ENCODE results near the gene SNX25.
"Not testable (repeated sequence)": the region's sequence is repeated elsewhere in the genome, so short reads cannot be mapped to it uniquely, and the experiment has no call there.

SNX25 gene

DNA sequence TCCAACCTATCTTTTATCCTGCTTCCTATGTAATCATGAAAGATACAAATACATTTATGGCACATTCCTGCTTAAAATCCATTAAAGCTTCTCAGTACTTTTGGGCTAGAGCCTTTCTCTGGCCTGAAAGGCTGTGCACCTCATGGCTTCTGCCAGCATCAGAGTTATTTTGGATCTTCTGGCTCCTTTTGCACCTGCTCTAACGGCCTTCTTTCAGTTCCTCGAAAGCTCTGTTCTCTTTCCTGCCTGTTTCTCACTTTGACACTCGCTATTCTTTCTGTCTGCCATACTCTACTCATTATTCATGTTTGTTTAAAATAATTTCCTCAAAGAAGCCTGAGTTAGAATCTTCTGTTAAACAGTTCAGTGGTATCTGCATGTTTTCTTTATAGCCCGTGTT is 100.4 kb downstream of the SNX25 start:
- TF ChIP-seq, protein P1, sequence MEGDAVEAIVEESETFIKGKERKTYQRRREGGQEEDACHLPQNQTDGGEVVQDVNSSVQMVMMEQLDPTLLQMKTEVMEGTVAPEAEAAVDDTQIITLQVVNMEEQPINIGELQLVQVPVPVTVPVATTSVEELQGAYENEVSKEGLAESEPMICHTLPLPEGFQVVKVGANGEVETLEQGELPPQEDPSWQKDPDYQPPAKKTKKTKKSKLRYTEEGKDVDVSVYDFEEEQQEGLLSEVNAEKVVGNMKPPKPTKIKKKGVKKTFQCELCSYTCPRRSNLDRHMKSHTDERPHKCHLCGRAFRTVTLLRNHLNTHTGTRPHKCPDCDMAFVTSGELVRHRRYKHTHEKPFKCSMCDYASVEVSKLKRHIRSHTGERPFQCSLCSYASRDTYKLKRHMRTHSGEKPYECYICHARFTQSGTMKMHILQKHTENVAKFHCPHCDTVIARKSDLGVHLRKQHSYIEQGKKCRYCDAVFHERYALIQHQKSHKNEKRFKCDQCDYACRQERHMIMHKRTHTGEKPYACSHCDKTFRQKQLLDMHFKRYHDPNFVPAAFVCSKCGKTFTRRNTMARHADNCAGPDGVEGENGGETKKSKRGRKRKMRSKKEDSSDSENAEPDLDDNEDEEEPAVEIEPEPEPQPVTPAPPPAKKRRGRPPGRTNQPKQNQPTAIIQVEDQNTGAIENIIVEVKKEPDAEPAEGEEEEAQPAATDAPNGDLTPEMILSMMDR (IDR thresholded peaks at IDR 0.05; ENCODE audit: low read depth, low read length, missing control alignments), result no peak
- H3K4me3 ChIP-seq (ENCODE audit: low read depth, low read length), result no peak overlapping the region
- DNase-seq (ENCODE audit: low read depth), result peak; percentile 81

DNA sequence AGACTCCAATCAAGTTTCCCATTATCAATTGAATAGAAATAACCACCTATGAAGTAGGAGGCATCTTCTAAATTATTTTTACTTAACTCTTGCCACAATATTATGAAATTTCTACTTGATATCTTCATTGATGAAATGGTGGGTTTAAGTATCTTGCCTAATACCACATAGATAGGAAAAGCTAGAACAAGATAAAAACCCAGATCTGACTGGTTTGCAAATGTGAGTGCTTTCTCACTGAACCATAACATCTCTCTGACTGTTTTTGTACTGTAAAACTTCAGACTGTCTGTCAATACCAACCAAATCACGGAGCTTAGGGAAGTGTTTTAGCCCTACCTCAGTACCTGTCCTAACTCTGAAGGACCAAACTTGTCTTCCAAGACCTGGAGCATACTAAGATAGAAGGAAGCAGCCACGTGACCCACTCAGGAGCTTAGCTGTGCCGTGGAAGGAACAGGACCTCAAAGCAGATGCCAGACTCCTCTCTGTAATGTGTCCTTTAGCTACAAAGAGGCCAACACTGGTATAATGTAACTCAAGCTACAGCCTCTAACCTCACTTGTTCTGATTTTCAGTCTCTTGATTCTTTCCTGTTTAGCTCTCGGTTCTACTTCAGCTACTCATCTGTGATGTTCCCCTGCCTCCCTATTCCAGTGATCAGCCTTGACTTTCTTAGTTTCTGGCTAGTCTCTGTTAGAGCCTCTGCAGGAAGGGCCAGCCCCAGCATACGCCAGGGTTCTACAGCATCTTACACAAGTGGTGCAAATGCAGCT is 101.9 kb downstream of the SNX25 start:
- no peak overlapping the region for H3K4me3 ChIP-seq (ENCODE audit: low read depth, low read length)
- peak; percentile 50 for DNase-seq (ENCODE audit: low read depth)
- TF ChIP-seq, protein P1 (IDR thresholded peaks at IDR 0.05; ENCODE audit: low read depth, low read length, missing control alignments), result no peak

DNA sequence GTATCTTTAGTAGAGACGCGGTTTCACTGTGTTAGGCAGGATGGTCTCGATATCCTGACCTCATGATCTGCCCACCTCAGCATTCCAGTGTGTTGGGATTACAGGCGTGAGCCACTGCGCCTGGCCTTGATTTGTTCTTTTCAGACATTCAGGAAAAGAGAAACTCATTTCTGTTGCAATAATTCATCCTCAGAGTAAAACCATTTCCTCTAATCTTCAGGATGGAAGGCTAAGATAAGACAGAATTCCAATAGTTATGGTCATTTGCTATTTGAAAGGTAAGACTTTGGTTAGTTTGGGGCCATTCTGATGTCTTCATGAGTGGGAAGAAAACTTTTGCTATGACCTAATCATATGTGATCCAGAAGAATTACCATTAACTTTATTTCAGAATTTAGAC is 103.3 kb downstream of the SNX25 start:
- no peak for DNase-seq (ENCODE audit: low read depth)
- TF ChIP-seq, protein P1 (IDR thresholded peaks at IDR 0.05; ENCODE audit: low read depth, low read length, missing control alignments), result no peak
- H3K4me3 ChIP-seq (ENCODE audit: low read depth, low read length), result no peak overlapping the region

DNA sequence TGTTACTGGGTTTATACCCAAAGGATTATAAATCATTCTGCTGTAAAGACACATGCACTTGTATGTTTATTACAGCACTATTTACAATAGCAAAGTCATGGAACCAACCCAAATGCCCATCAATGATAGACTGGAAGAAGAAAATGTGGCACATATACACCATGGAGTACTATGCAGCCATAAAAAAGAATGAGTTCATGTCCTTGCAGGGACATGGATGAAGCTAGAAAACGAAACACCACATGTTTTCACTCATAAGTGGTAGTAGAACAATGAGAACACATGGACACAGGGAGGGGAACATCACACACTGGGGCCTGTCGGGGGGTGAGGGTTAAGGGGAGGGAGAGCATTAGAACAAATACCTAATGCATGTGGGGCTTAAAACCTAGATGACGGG is 108.1 kb downstream of the SNX25 start:
- H3K4me3 ChIP-seq (ENCODE audit: low read depth, low read length); DNase-seq (ENCODE audit: low read depth): not testable (repeated sequence)

DNA sequence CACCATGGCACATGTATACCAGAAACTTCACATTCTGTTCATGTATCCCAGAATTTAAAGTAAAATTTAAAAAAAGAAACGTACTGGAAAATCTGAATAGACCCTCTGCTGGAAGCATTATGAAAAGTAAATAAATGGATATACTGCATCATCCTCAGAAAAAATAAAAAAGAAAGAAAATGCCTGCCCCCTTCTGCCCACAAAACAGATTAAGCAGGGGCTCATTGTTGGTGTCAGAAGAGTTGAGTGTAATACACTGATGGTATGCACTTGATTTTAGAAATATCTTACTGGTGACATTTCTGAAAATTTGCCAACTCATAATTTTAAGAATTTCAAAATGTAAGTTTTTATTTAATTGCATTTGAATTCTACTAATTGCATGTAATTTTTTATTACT is 108.5 kb downstream of the SNX25 start:
- TF ChIP-seq, protein P1 (IDR thresholded peaks at IDR 0.05; ENCODE audit: low read depth, low read length, missing control alignments), result no peak
- DNase-seq (ENCODE audit: low read depth), result no peak
- no peak overlapping the region for H3K4me3 ChIP-seq (ENCODE audit: low read depth, low read length)

DNA sequence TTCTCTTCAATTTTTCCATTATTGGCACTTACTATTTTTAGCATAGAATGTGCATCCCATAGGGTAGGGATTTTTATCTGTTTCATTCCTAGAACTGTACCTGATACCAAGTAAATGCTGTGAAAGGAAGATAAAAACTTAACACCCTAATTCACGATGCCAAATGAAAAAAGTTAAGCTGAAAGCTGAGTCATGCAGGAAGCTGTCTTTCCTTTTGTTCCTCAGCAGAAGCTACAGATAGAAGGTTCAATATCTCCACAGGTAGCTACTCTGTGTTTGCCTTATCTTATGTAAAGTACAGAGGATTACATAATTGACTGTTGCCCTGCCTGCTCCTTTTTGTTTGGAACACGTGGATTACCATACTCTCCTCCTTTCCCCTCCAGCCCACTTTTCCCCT is 109.3 kb downstream of the SNX25 start:
- H3K4me3 ChIP-seq (ENCODE audit: low read depth, low read length), result no peak overlapping the region
- no peak for DNase-seq (ENCODE audit: low read depth)
- TF ChIP-seq, protein P1 (IDR thresholded peaks at IDR 0.05; ENCODE audit: low read depth, low read length, missing control alignments), result no peak

DNA sequence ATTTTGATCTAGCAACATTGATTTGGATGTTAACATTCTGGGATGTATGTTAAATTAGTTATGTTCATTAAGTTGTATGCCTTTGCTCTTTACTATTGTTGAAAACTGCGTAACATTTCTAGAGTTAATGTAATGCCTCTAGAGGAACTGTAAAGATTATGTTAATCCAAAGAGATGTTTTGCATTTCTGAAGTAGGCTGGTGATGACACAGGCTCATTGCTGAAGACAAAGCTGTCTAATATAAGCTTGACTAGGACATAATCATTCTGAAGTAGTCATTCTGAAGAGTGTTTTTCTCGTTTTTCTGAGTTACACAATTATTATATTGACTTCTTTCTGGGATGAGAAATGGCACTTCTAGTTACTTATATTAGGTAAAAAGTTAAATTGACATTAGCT is 113.4 kb downstream of the SNX25 start:
- H3K4me3 ChIP-seq (ENCODE audit: low read depth, low read length), result no peak overlapping the region
- no peak for DNase-seq (ENCODE audit: low read depth)
- TF ChIP-seq, protein P1 (IDR thresholded peaks at IDR 0.05; ENCODE audit: low read depth, low read length, missing control alignments), result no peak

Measured in GM12864 (cell line).